H1 (cell line): Measurements from ENCODE around the gene OTOGL. TPM values are rescaled to one million over a fixed set of nuclear protein-coding genes. Genes with fewer than 3 reads are reported as not detected.

Experiments
- CTCF ChIA-PET: fragments of 300-600 bp; sonication (Branson Sonifier 250); formaldehyde crosslinking; loops from one replicate; lab custom pipeline; 2021; ENCODE audit not compliant: partially characterized antibody; lab: Charles Lee
- POLR2A ChIA-PET: fragments of 300-600 bp; sonication (Branson Sonifier 250); formaldehyde crosslinking; loops from one replicate; lab custom pipeline; 2021; ENCODE audit warnings: inconsistent platforms; ENCODE audit not compliant: partially characterized antibody; lab: Charles Lee
- DNase-seq, 2 experiments: peaks; one replicate each; pipeline versions ENCODE4 v3.0.0 to v3.0.0-alpha.2; 2010 to 2022; ENCODE audit warnings: low spot score in 2 of 2, low read depth in 1 of 2, mixed read lengths in 1 of 2
- FAIRE-seq: peaks from 2 replicates; lab custom pipeline; 2011; peaks lifted over from hg19 to GRCh38; lab: Jason Lieb, UNC
- H2AFZ ChIP-seq: 2 replicates; pipeline ENCODE4 v1.8.1; 2012; ENCODE audit warnings: low read length, inconsistent platforms
- H2AK5ac ChIP-seq: 2 replicates; pipeline ENCODE4 v1.6.1; 2013; ENCODE audit warnings: low read depth, low read length
- H2BK120ac ChIP-seq: replicated peaks from 2 replicates; pipeline ENCODE3; 2013; ENCODE audit warnings: low read depth, low read length, inconsistent platforms
- H2BK12ac ChIP-seq: 2 replicates; pipeline ENCODE4 v1.6.1; 2013; ENCODE audit warnings: low read depth, low read length
- H2BK15ac ChIP-seq: 2 replicates; pipeline ENCODE4 v1.6.1; 2013; ENCODE audit warnings: low read length
- H2BK20ac ChIP-seq: 2 replicates; pipeline ENCODE4 v1.6.1; 2013; ENCODE audit warnings: low read length
- H2BK5ac ChIP-seq: 2 replicates; pipeline ENCODE4 v1.6.1; 2013; ENCODE audit warnings: low read depth, low read length
- H3K14ac ChIP-seq: 2 replicates; pipeline ENCODE4 v1.6.1; 2013; ENCODE audit warnings: inconsistent platforms; ENCODE audit not compliant: insufficient read length
- H3K18ac ChIP-seq: 2 replicates; pipeline ENCODE4 v1.6.1; 2013; ENCODE audit warnings: low read length; ENCODE audit errors: extremely low read depth
- H3K23ac ChIP-seq: 2 replicates; pipeline ENCODE4 v1.6.1; 2013; ENCODE audit warnings: inconsistent platforms; ENCODE audit not compliant: insufficient read length
- H3K23me2 ChIP-seq: 2 replicates; pipeline ENCODE4 v1.6.1; 2013; ENCODE audit warnings: low read depth, low read length
- H3K27ac ChIP-seq: 2 replicates; pipeline ENCODE4 v1.6.1; 2011; ENCODE audit warnings: low read depth, low read length, inconsistent platforms
- H3K27me3 ChIP-seq, 4 experiments: replicated peaks in 1 of 4; 1 replicate in 1 of 4; 2 replicates in 3 of 4; pipeline versions ENCODE4 v1.6.1 to v1.8.1; 2011 to 2013; ENCODE audit warnings: low read length in 3 of 4, mild to moderate bottlenecking in 3 of 4, inconsistent platforms in 2 of 4, mixed read lengths in 2 of 4, moderate library complexity in 1 of 4; ENCODE audit not compliant: control insufficient read depth in 3 of 4, insufficient read depth in 3 of 4; ENCODE audit errors: extremely low read depth in 1 of 4
- H3K36me3 ChIP-seq, 4 experiments: 2 replicates each; pipeline versions ENCODE4 v1.6.1 to v1.8.1; 2011 to 2013; ENCODE audit warnings: mild to moderate bottlenecking in 4 of 4, low read length in 3 of 4, moderate library complexity in 2 of 4, control low read depth in 1 of 4, inconsistent platforms in 1 of 4; ENCODE audit not compliant: insufficient read depth in 4 of 4, control insufficient read depth in 2 of 4
- H3K4ac ChIP-seq: replicated peaks from 2 replicates; pipeline ENCODE3; 2013; ENCODE audit warnings: low read length, low read depth, mixed read lengths, inconsistent platforms; ENCODE audit not compliant: insufficient read length
- H3K4me1 ChIP-seq, 4 experiments: replicated peaks in 1 of 4; 1 replicate in 1 of 4; 2 replicates in 3 of 4; pipeline versions ENCODE4 v1.6.1 to v1.8.1; 2011 to 2013; ENCODE audit warnings: low read length in 3 of 4, inconsistent platforms in 2 of 4, mixed read lengths in 1 of 4; ENCODE audit not compliant: insufficient read depth in 4 of 4, control insufficient read depth in 3 of 4
- H3K4me2 ChIP-seq, 2 experiments: 2 replicates each; pipeline versions ENCODE4 v1.6.1 to v1.8.1; 2011 to 2013; ENCODE audit warnings: low read depth in 2 of 2, low read length in 2 of 2, control low read depth in 1 of 2, inconsistent platforms in 1 of 2, mild to moderate bottlenecking in 1 of 2; ENCODE audit not compliant: insufficient read depth in 1 of 2
- H3K4me3 ChIP-seq, 4 experiments: fragments of 200-600, 300-600 bp in 1 of 4; sonication (generic), shearing (Covaris generic), sonication (Bioruptor Twin) in 1 of 4; 2 replicates each; pipeline versions ENCODE4 v1.5.1 to v1.8.1; 2011 to 2016; ENCODE audit warnings: low read length in 4 of 4, low read depth in 3 of 4, control low read depth in 2 of 4, inconsistent platforms in 2 of 4, mild to moderate bottlenecking in 2 of 4, mixed read lengths in 1 of 4, moderate library complexity in 1 of 4; ENCODE audit not compliant: insufficient read depth in 2 of 4; ENCODE audit errors: extremely low read depth in 1 of 4
- H3K56ac ChIP-seq: replicated peaks from 2 replicates; pipeline ENCODE3; 2013; ENCODE audit warnings: low read depth, mild to moderate bottlenecking, mixed read lengths, low read length, inconsistent platforms; ENCODE audit not compliant: insufficient read length
- H3K79me1 ChIP-seq: 2 replicates; pipeline ENCODE4 v1.6.1; 2013; ENCODE audit warnings: low read depth, low read length, control low read depth
- H3K79me2 ChIP-seq, 2 experiments: 2 replicates each; pipeline versions ENCODE4 v1.6.1 to v1.8.1; 2012 to 2013; ENCODE audit warnings: low read length in 2 of 2, mild to moderate bottlenecking in 2 of 2, inconsistent platforms in 1 of 2; ENCODE audit not compliant: insufficient read depth in 2 of 2, control insufficient read depth in 1 of 2
- H3K9ac ChIP-seq, 4 experiments: replicated peaks in 1 of 4; 1 replicate in 1 of 4; 2 replicates in 3 of 4; pipeline versions ENCODE4 v1.6.1 to v1.8.1; 2011 to 2013; ENCODE audit warnings: low read depth in 3 of 4, low read length in 3 of 4, control low read depth in 2 of 4, mild to moderate bottlenecking in 2 of 4, moderate library complexity in 2 of 4, inconsistent platforms in 1 of 4; ENCODE audit errors: extremely low read depth in 1 of 4
- H3K9me3 ChIP-seq, 2 experiments: 2 replicates each; pipeline versions ENCODE4 v1.6.1 to v1.8.1; 2012 to 2013; ENCODE audit warnings: mild to moderate bottlenecking in 2 of 2, moderate library complexity in 2 of 2, control low read depth in 1 of 2, inconsistent platforms in 1 of 2, low read depth in 1 of 2, low read length in 1 of 2, mixed read lengths in 1 of 2; ENCODE audit not compliant: insufficient read depth in 2 of 2
- H4K20me1 ChIP-seq, 2 experiments: replicated peaks in 1 of 2; 2 replicates each; pipeline versions ENCODE3 to v1.8.1; 2011 to 2013; ENCODE audit warnings: inconsistent platforms in 2 of 2, low read length in 2 of 2, mild to moderate bottlenecking in 1 of 2; ENCODE audit not compliant: insufficient read depth in 2 of 2, control insufficient read depth in 1 of 2
- H4K5ac ChIP-seq: 2 replicates; pipeline ENCODE4 v1.6.1; 2013; ENCODE audit warnings: low read length, low read depth, mixed read lengths, inconsistent platforms; ENCODE audit not compliant: insufficient read length
- H4K8ac ChIP-seq: 2 replicates; pipeline ENCODE4 v1.8.0; 2013; ENCODE audit warnings: mild to moderate bottlenecking, moderate library complexity, low read length, inconsistent platforms; ENCODE audit not compliant: insufficient read depth; ENCODE audit errors: extremely low read depth
- H4K91ac ChIP-seq: replicated peaks from 2 replicates; pipeline ENCODE3; 2013; ENCODE audit warnings: low read length, mixed read lengths, inconsistent platforms; ENCODE audit not compliant: insufficient read length
- NANOG ChIP-seq: IDR thresholded peaks from 2 replicates; pipeline ENCODE4 v1.6.1; 2011; ENCODE audit warnings: low read length, low read depth, mild to moderate bottlenecking, inconsistent platforms; ENCODE audit not compliant: insufficient read depth, poor library complexity, severe bottlenecking
- SUZ12 ChIP-seq: fragments of 200-600 bp; sonication (generic); IDR thresholded peaks from 2 replicates; pipeline ENCODE4 v1.6.1; 2012; ENCODE audit warnings: mild to moderate bottlenecking, inconsistent platforms, low read length, moderate library complexity, mixed read lengths
- WGBS, 2 experiments: shearing (Covaris generic) in 1 of 2; methylation state at CpG; one replicate each; pipeline versions ENCODE4 v1.1.6 to v1.1.7; 2013 to 2015; ENCODE audit warnings: low lambda C conversion rate in 2 of 2, mixed read lengths in 2 of 2, inconsistent platforms in 1 of 2, low coverage in 1 of 2, missing lambda C conversion rate in 1 of 2; ENCODE audit not compliant: insufficient replicate concordance in 2 of 2, insufficient coverage in 1 of 2, insufficient read length in 1 of 2; ENCODE audit errors: extremely low coverage in 1 of 2, missing lambda C conversion rate in 1 of 2; 5-methylcytosine and 5-hydroxymethylcytosine counted together
- polyA plus RNA-seq, 7 experiments: library from polyadenylated mRNA; depleted of rRNA in 3 of 7; stranded (reverse) in 5 of 7; unstranded in 2 of 7; fragments of >200 nt in 5 of 7; fragments of 200-250 nt in 2 of 7; gene quantifications; 1 replicate in 5 of 7; 2 replicates in 1 of 7; 4 replicates in 1 of 7; pipeline versions ENCODE4 v1.2.1 to v1.2.3, GENCODE V29; 2011 to 2013; ENCODE audit warnings: missing spikeins in 2 of 7, mixed read lengths in 2 of 7
- total RNA-seq: library from RNA; stranded (reverse); fragmentation: NEBNext Ultra II Directional; extraction: Animal tissue kit (Norgen Biotek cat#: 25700); gene quantifications from 2 replicates; pipeline ENCODE4 v1.2.1, GENCODE V29; 2021

The OTOGL gene
- total and polyA plus RNA-seq, 2 of the 8 experiments (the other 6 are each of a cell fraction or from before 2014, with no cell fraction given): 0.12 to 0.17 TPM

DNA sequence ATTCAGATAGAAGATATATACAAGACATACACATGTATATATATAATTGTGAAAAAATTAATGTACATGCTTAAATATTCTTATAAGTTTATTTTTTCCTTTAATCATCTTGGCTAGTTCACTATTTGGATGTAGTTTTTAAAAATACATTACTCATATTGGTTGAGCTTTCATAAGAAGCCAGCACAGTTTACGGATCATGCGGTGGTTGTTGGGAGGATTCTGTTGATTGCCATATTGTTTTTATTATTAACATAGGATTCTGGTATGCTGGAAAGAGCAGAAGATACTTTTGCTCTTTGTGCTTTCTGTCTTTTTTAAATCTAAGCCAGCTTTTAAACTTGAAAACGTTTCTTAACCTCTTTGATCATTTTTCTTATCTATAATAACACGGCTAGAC lies 163.4 kb downstream of the OTOGL start:
- Histone ChIP-seq H3K27me3 (no peaks in the 10 kb centered on the region), H4K8ac (no peak overlapping the region), H4K91ac (no peak overlapping the region), H3K18ac (no peak overlapping the region), H3K23ac (no peak overlapping the region), H2BK15ac (no peak overlapping the region), H3K56ac (no peak overlapping the region), H2AFZ (no peak overlapping the region), H3K4me2 (no peak overlapping the region), H2BK5ac (no peak overlapping the region), H3K14ac (no peak overlapping the region), H2AK5ac (no peak overlapping the region), H4K5ac (no peak overlapping the region), H3K23me2 (no peaks in the 10 kb centered on the region), H4K20me1 (no peaks in the 10 kb centered on the region), H2BK20ac (no peak overlapping the region), H3K9me3 (no peaks in the 10 kb centered on the region), H3K9ac (no peak overlapping the region), H3K79me1 (no peaks in the 10 kb centered on the region), H3K4ac (no peak overlapping the region), H3K27ac (no peak overlapping the region), H3K4me3 (no peak overlapping the region), H3K36me3 (no peaks in the 10 kb centered on the region), H3K4me1 (no peaks in the 10 kb centered on the region), H2BK12ac (no peak overlapping the region), H3K79me2 (no peaks in the 10 kb centered on the region), H2BK120ac (no peak overlapping the region)
- FAIRE-seq (no peak), DNase-seq (no peak)
- POLR2A ChIA-PET: no interaction called here
- WGBS, 2 experiments: 80% methylated on average over 4 of the region's 4 CpGs; no CpG with 5 or more reads in 1 of the 2 experiments
- CTCF ChIA-PET: interaction anchor here (0.6 to 1.0 kb wide), 2 partner anchors 64 to 65 kb away, joined by 3 to 4 read pairs; no protein-coding TSS in a partner anchor
- TF ChIP-seq NANOG: no peak
- TF ChIP-seq SUZ12: no peak
